HG02623 (cell line): ENCODE measurements around the gene FXYD5.
A peak's percentile ranks its signal among the peaks of the same experiment; 100 is the strongest.
"Not testable (repeated sequence)": the region's sequence is repeated elsewhere in the genome, so short reads cannot be mapped to it uniquely, and the experiment has no call there.

Source experiments
- ATAC-seq: cut with Tn5 transposase; IDR thresholded peaks from one replicate; pipeline ENCODE4 v1.9.1; 2021; ENCODE audit warnings: moderate library complexity; ENCODE audit not compliant: unreplicated experiment

Gene FXYD5

GRCh38 chr19:35136977-35137702 is 17.4 kb upstream of the FXYD5 start:
- no peak for ATAC-seq

- ATAC-seq = no peak
These were observed 16.1 kb upstream of the FXYD5 start, which contains the start of gene FXYD1 for GRCh38 chr19:35138305-35138892. Gene FXYD1, plus strand, starts transcription at chr19:35138824. Its CDS starts 1,256 bp downstream, at chr19:35140080.

GRCh38 chr19:35140207-35140961 is 14.2 kb upstream of the FXYD5 start:
- no peak for ATAC-seq

GRCh38 chr19:35140962-35141836 is 13.3 kb upstream of the FXYD5 start:
- peak; percentile 46 for ATAC-seq

GRCh38 chr19:35141837-35142605 is 12.5 kb upstream of the FXYD5 start:
- no peak for ATAC-seq

GRCh38 chr19:35142606-35143230 is 11.8 kb upstream of the FXYD5 start:
- no peak for ATAC-seq

GRCh38 chr19:35143231-35143715 is 11.3 kb upstream of the FXYD5 start, which contains the start of gene FXYD7:
Gene FXYD7, plus strand, starts transcription at chr19:35143255. Its CDS starts 79 bp downstream, at chr19:35143334.
- no peak for ATAC-seq

GRCh38 chr19:35143818-35144217 is 10.7 kb upstream of the FXYD5 start:
- ATAC-seq = no peak

GRCh38 chr19:35144259-35144599 is 10.3 kb upstream of the FXYD5 start:
- no peak for ATAC-seq

GRCh38 chr19:35144600-35145436 is 9.7 kb upstream of the FXYD5 start:
- no peak for ATAC-seq

- ATAC-seq = no peak
These were observed 7.6 kb upstream of the FXYD5 start for GRCh38 chr19:35146746-35147459.

- ATAC-seq = no peak
These were observed 5.1 kb upstream of the FXYD5 start for GRCh38 chr19:35149463-35149862.

- no peak for ATAC-seq
These were observed 4.1 kb upstream of the FXYD5 start for GRCh38 chr19:35150445-35150844.

GRCh38 chr19:35151273-35152065 is 3.1 kb upstream of the FXYD5 start:
- no peak for ATAC-seq

- ATAC-seq = not testable (repeated sequence)
These were observed 1.4 kb upstream of the FXYD5 start for GRCh38 chr19:35153129-35153522.

- ATAC-seq = no peak
These were observed 622 bp upstream of the FXYD5 start for GRCh38 chr19:35153701-35154524.
